HG02759 (cell line): ENCODE results near the gene TAS2R41.
"Not testable (repeated sequence)": the region's sequence is repeated elsewhere in the genome, so short reads cannot be mapped to it uniquely, and the experiment has no call there.

Experiments
- ATAC-seq: cut with Tn5 transposase; IDR thresholded peaks from one replicate; pipeline ENCODE4 v1.9.1; 2021; ENCODE audit warnings: mild to moderate bottlenecking, moderate library complexity; ENCODE audit not compliant: unreplicated experiment

The TAS2R41 gene

DNA sequence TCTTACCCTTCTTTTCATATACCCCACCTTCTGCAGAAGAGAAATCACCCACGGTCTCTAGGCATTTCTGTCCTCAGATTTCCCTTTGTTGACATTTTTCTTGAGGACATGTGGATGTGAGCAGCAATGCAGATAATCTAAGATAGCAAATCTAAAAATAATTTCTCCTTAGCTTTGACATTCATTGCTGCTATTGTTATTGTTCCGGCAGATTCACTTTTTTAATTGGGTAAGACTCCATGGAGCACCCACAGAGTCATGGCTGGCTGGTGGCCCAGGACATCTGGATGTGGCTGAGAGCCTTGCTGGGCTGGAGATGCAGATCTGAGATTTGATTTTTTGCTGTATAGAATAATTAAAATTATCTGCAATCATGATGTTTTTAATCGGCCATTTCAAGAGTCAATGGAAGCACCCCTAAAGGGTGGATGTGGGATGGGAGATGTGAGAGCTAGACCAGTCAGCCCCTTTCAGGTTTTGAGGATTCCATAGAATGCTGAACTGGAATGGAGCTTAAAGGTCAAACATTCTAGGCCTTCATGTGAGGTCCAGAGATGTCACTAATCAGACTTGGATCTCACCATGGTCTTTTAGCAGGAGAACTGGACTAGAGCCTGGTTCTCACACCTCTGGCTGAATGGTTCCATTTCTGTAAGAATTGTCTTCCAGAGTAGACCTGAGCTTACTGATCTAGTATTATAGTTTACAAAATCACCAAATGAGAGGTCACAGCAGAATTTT lies 37.5 kb downstream of the TAS2R41 start:
- no peak for ATAC-seq

- no peak for ATAC-seq
Observed at GRCh38 chr7:143516981-143517380, 39.3 kb downstream of the TAS2R41 start.

DNA sequence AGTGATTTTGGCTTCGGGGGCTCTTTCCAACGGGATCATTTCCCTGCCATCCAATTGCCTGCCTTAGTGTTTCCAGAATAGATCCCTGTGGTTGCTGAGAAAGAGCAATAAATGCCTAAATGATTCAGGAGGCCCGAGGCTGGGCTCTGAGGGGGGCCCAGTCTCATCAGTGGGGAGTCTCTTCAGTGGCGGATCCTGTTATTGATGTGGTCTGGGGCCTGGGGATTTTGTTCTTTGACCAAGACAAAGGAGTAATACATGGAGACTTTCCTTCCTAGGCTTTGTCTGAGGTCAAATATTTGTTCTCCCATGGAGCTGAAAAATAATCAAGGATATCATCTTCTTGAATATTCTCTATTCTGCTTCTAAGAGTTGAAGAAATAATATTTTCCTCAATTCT lies 40.8 kb downstream of the TAS2R41 start:
- no peak for ATAC-seq

- no peak for ATAC-seq
Observed at GRCh38 chr7:143518941-143519340, 41.3 kb downstream of the TAS2R41 start.

DNA sequence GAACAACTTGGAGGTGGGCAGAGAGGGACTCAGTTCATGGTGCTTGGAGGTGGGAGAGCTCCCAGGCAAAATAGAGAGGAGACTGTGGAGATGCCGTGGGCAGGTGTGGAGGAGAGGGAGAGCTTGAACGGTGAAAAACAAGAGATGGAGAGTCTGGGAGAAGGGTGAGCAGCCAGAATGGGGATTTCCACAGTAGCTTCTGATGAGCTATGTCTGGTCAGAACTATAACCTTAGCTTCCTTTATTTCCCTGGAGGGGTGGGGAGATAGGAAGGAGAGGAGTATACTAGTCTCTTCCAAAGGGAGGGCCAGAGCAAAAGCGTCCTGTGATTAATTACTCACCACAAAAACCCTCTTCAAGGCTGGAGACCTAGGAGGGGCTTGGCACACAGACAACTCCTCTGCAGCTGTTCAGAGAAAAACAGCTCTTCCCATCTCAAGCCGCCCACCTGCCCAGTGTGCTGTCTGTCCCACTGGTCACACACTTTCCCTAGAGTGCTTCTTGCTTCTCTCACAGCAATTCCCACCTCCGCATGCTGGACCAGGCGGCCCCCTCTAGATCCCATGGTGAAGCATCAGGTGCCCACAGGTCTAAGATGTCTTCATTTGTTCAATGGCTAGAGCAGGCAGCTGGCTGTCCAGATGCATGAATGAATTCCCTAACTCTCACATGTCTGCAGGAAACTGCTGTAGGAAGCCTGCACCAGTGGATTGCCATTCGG lies 41.9 kb downstream of the TAS2R41 start:
- no peak for ATAC-seq

DNA sequence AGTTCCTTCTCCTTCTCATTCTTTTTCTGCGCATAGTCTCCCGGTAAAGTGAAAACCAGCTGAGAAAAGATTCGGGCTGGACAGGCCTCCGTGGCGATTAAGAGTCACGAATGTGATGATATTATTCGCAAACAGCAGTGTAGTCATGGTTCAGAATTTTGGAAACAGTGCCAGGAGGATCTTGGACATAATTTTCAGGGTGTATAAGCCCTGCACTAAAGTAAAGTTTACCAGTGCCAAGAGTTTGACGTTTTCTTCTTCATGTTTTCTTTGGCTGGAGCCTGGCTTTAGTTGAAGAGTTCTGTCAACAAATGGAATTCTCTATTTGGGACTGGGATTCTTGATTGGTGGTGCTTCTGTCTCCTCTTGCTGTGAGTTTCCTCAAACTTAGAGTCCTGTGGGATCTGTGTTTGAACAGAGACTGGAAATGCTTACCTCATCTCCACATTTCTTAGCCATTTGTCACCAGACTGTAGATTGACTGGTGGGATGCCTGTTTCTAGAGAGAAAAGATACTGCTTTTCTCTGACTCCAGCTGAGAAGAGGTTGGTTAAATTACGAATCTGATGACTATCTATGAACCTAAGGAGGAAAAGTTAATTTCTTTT lies 44.7 kb downstream of the TAS2R41 start:
- ATAC-seq = not testable (repeated sequence)
